ENCODE results near the gene HIPK1. TPM values are rescaled to one million over a fixed set of nuclear protein-coding genes. Genes with fewer than 3 reads are reported as not detected.

The HIPK1 gene
- total RNA-seq, 4 donors from 2014 or later = 54.4 to 67.6 (median 60.0) TPM

DNA sequence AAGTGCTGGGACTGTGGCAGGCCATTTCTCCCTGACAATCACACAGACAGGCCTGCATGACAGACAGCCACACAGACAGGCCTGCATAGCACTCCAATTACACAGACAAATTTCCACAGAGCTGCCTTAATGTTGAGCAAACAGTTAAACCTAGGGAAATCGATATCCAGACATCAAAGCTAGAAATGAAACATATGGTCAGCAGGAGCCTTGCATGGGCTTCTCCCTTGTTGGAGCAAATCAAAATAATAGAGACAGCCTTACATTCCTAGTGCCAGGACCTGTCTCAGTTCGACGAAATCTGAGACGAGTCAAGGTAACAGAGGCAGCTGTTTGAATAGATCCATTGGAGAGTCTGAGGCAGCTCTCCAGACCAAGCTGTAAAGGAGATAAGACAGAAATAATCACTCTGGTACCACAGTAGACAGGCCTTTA lies 92.6 kb downstream of the HIPK1 start:
- Histone ChIP-seq H3K4me3 (no peak overlapping the region), H3K36me3 (no peaks in the 10 kb centered on the region), H3K27me3 (no peaks in the 10 kb centered on the region), H3K4me1 (peaks cover 31 to 39% of the 10 kb centered on the region in 2 donors), H3K27ac (peak overlapping the region; percentile 71 to 85 (median 82)), H3K9me3 (no peaks in the 10 kb centered on the region)
- TF ChIP-seq POLR2A (IDR thresholded peaks at IDR 0.05) = no peak
- TF ChIP-seq, protein P1, sequence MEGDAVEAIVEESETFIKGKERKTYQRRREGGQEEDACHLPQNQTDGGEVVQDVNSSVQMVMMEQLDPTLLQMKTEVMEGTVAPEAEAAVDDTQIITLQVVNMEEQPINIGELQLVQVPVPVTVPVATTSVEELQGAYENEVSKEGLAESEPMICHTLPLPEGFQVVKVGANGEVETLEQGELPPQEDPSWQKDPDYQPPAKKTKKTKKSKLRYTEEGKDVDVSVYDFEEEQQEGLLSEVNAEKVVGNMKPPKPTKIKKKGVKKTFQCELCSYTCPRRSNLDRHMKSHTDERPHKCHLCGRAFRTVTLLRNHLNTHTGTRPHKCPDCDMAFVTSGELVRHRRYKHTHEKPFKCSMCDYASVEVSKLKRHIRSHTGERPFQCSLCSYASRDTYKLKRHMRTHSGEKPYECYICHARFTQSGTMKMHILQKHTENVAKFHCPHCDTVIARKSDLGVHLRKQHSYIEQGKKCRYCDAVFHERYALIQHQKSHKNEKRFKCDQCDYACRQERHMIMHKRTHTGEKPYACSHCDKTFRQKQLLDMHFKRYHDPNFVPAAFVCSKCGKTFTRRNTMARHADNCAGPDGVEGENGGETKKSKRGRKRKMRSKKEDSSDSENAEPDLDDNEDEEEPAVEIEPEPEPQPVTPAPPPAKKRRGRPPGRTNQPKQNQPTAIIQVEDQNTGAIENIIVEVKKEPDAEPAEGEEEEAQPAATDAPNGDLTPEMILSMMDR (IDR thresholded peaks at IDR 0.05 in 4 of 5, conservative IDR thresholded peaks at IDR 0.05 in 1 of 5) = no peak
- in situ Hi-C loops (cut with MboI; ENCODE audit: low sequenced_read_pairs in 4 of 4) (no loop called here), intact Hi-C loops (cut with DNase I; ENCODE audit: low total_unique reads) (loop anchor here (1.0 to 10.0 kb wide), 2 partner anchors 30 to 663 kb away; no protein-coding TSS in a partner anchor)
- peak in 1 of 2 donors; percentile 22 for DNase-seq
- peak in 1 of 2 donors; percentile 55 for ATAC-seq

DNA sequence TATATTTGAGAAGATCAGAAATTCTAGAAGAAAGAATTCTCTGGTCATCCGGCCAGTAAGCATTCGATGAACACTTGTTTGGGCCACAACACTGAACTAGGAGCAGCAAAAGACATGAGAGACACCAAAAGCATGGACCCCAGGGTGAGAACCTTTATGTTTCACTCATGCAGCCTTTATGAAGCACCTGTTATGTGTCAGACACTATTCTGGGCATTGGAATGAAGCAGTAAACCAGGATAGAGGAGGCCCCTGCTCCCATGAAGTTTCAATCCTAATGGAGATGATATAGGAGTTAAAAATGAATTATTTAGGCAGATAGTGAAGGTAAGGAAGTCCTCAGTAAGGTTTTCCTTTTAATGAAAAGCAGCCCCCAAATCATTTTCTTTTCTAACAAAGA lies 93.8 kb downstream of the HIPK1 start:
- TF ChIP-seq, protein P1 (IDR thresholded peaks at IDR 0.05 in 4 of 5, conservative IDR thresholded peaks at IDR 0.05 in 1 of 5) = no peak
- no peak for TF ChIP-seq POLR2A (IDR thresholded peaks at IDR 0.05)
- Histone ChIP-seq H3K27me3 (no peaks in the 10 kb centered on the region), H3K36me3 (no peaks in the 10 kb centered on the region), H3K4me3 (no peak overlapping the region), H3K4me1 (peaks cover 42 to 45% of the 10 kb centered on the region in 2 donors), H3K9me3 (no peaks in the 10 kb centered on the region), H3K27ac (peak overlapping the region; percentile 71 to 85 (median 82))
- intact Hi-C loops (cut with DNase I; ENCODE audit: low total_unique reads) (loop anchor here (10.0 kb wide), 1 partner anchor 662 kb away; no protein-coding TSS in a partner anchor), in situ Hi-C loops (cut with MboI; ENCODE audit: low sequenced_read_pairs in 4 of 4) (no loop called here)
- no peak for DNase-seq
- peak in 1 of 2 donors; percentile 39 for ATAC-seq

DNA sequence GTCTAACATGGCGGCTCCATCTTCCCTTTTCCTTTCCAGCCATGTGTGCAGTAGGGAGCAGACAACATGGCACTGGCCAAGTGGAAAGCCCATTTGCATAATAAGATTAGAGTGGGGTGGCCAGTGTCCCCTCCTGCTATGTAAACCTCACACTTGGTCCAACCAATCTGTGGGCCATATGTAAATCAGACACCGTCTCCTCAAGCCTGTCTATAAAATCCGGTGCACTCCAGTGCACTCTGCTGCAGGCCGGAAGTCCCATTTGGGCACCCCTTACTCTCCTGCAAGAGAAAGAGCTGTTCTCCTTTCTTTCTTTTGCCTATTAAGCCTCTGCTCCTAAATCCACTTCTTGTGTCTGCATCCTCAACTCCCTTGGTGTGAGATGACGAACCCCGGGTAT lies 94.3 kb downstream of the HIPK1 start:
- Histone ChIP-seq H3K27me3 (no peaks in the 10 kb centered on the region), H3K4me1 (peaks cover 42 to 45% of the 10 kb centered on the region in 2 donors), H3K36me3 (no peaks in the 10 kb centered on the region), H3K27ac (peak overlapping the region; percentile 71 to 85 (median 82)), H3K9me3 (no peaks in the 10 kb centered on the region), H3K4me3 (no peak overlapping the region)
- DNase-seq = no peak
- in situ Hi-C loops (cut with MboI; ENCODE audit: low sequenced_read_pairs in 4 of 4) = no loop called here
- ATAC-seq = no peak
- TF ChIP-seq, protein P1 (IDR thresholded peaks at IDR 0.05 in 4 of 5, conservative IDR thresholded peaks at IDR 0.05 in 1 of 5) = no peak
- no peak for TF ChIP-seq POLR2A (IDR thresholded peaks at IDR 0.05)
- intact Hi-C loops (cut with DNase I; ENCODE audit: low total_unique reads) = loop anchor here (10.0 kb wide), 1 partner anchor 661 kb away; no protein-coding TSS in a partner anchor

DNA sequence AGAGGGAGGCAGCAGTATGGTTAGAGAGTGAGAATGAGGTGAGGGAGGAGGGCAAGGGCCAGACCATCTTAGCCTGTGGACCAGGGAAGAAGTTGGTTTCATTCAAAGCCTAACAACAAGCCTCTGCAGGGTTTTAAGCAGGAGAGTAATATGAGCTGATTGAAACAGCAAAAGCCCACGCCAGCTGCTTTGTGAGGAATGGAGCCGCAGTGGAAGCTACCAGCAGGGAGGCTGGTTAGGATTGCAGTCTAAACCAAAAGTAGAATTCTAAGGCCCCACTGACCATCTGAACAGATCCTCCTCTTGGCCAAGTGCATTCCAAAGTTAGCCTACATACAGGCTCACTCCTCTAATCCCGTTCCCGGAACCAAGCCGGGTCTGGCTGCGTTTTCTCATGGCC lies 94.9 kb downstream of the HIPK1 start:
- Histone ChIP-seq H3K27me3 (no peaks in the 10 kb centered on the region), H3K9me3 (no peaks in the 10 kb centered on the region), H3K4me1 (peaks cover 42 to 45% of the 10 kb centered on the region in 2 donors), H3K4me3 (no peak overlapping the region), H3K27ac (peak overlapping the region; percentile 71 to 85 (median 82)), H3K36me3 (no peaks in the 10 kb centered on the region)
- in situ Hi-C loops (cut with MboI; ENCODE audit: low sequenced_read_pairs in 4 of 4) (no loop called here), intact Hi-C loops (cut with DNase I; ENCODE audit: low total_unique reads) (loop anchor here (2.0 to 10.0 kb wide), 2 partner anchors 45 to 661 kb away; partner anchors contain the start of gene OLFML3)
- ATAC-seq (peak; percentile 47 to 62), DNase-seq (peak; percentile 31 to 37)
- TF ChIP-seq POLR2A (IDR thresholded peaks at IDR 0.05) = no peak
- TF ChIP-seq, protein P1 (IDR thresholded peaks at IDR 0.05 in 4 of 5, conservative IDR thresholded peaks at IDR 0.05 in 1 of 5) = no peak
